K562 (cell line): ENCODE measurements around the gene NOX5. TPM values are rescaled to one million over a fixed set of nuclear protein-coding genes. Genes with fewer than 3 reads are reported as not detected.

Experiments
- ADNP ChIP-seq: fragments of 200-800 bp; sonication (Bioruptor generic); IDR thresholded peaks from 2 replicates; pipeline ENCODE4 v1.6.1; 2016; ENCODE audit warnings: missing genetic modification characterization, missing compliant biosample characterization
- ARNT ChIP-seq, 2 experiments: fragments of 450-650 bp; IDR thresholded peaks; 2 replicates each; pipeline ENCODE4 v1.6.1; 2016; ENCODE audit warnings: mild to moderate bottlenecking in 1 of 2
- HMGN3 ChIP-seq: IDR thresholded peaks from 2 replicates; pipeline ENCODE4 v1.6.1; 2011; ENCODE audit warnings: borderline replicate concordance, low read depth, mild to moderate bottlenecking, mixed read lengths, low read length; ENCODE audit not compliant: insufficient read length; ENCODE audit errors: extremely low read depth
- MAFK ChIP-seq: IDR thresholded peaks from 2 replicates; pipeline ENCODE4 v1.6.1; 2011; ENCODE audit warnings: low read length, improper control_type of control experiment
- MEF2D ChIP-seq: conservative IDR thresholded peaks from 2 replicates; pipeline ENCODE4 v1.6.1; 2016; ENCODE audit warnings: low read depth, missing genetic modification characterization, missing compliant biosample characterization
- NFE2 ChIP-seq: IDR thresholded peaks from 2 replicates; pipeline ENCODE4 v1.6.1; 2014; ENCODE audit warnings: antibody characterized with exemption, low read depth
- RFX7 ChIP-seq: fragments of 250-450 bp; sonication (Bioruptor Pico); IDR thresholded peaks from 2 replicates; pipeline ENCODE4 v1.5.1; 2021; ENCODE audit warnings: mild to moderate bottlenecking
- SMAD3 ChIP-seq: fragments of 450-650 bp; formaldehyde crosslinking; conservative IDR thresholded peaks from 2 replicates; pipeline ENCODE4 v1.4.0; 2020; ENCODE audit warnings: mild to moderate bottlenecking
- SREBF1 ChIP-seq: fragments of 150-350 bp; IDR thresholded peaks from 2 replicates; pipeline ENCODE4 v1.6.1; 2014; ENCODE audit warnings: antibody characterized with exemption, low read depth, low read length, borderline replicate concordance
- SRSF3 ChIP-seq: fragments of 200-400 bp; formaldehyde crosslinking; IDR thresholded peaks from 2 replicates; pipeline ENCODE4 v1.6.1; 2016; ENCODE audit warnings: mild to moderate bottlenecking, low read length, moderate library complexity; ENCODE audit not compliant: insufficient read depth
- WHSC1 ChIP-seq: IDR thresholded peaks from one replicate; pipeline ENCODE4 v1.6.1; 2012; ENCODE audit warnings: low read length, control low read depth, inconsistent platforms
- ZFX ChIP-seq: sonication (generic); formaldehyde crosslinking; IDR thresholded peaks from 2 replicates; pipeline ENCODE4 v1.8.0; 2022; ENCODE audit warnings: mild to moderate bottlenecking, missing genetic modification reagents, moderate library complexity
- ZSCAN29 ChIP-seq: fragments of 450-650 bp; IDR thresholded peaks from 2 replicates; pipeline ENCODE4 v1.6.1; 2017
- polyA plus RNA-seq, 8 experiments: library from polyadenylated mRNA; depleted of rRNA in 4 of 8; stranded (reverse) in 5 of 8; unstranded in 3 of 8; fragments of >200 nt; fragmentation: Nextera tagmentation in 2 of 8; fragmentation: Illumina TruSeq in 1 of 8; extraction: Ambion mirVana in 2 of 8; extraction: Trizol in 1 of 8; gene quantifications; 2 replicates each; pipeline versions ENCODE4 v1.2.1 to v1.2.3, GENCODE V29; 2011 to 2014; ENCODE audit warnings: inconsistent platforms in 1 of 8, missing spikeins in 1 of 8
- total RNA-seq, 7 experiments: library from RNA; depleted of rRNA in 6 of 7; stranded (reverse); fragments of >200 nt in 6 of 7; fragmentation: Illumina TruSeq in 2 of 7; extraction: Trizol in 2 of 7; gene quantifications; 2 replicates each; pipeline versions ENCODE4 v1.2.1 to v1.2.3, GENCODE V29; 2011 to 2021; ENCODE audit warnings: low replicate concordance in 1 of 7
- TF ChIP-seq, protein P1 (sequence below): fragments of 450-650 bp; IDR thresholded peaks from 2 replicates; pipeline ENCODE4 v1.6.1; 2016; ENCODE audit warnings: antibody characterized with exemption
- TF ChIP-seq, protein P2 (sequence below): sonication (generic); formaldehyde crosslinking; IDR thresholded peaks from 2 replicates; pipeline ENCODE4 v1.8.0; 2023; ENCODE audit warnings: mild to moderate bottlenecking, missing genetic modification reagents
- TF ChIP-seq, protein P3 (sequence below), 2 experiments: fragments of 450-650 bp; IDR thresholded peaks; 2 replicates each; pipeline ENCODE4 v1.6.1; 2016
- TF ChIP-seq, protein P4 (sequence below): sonication (generic); formaldehyde crosslinking; IDR thresholded peaks from 2 replicates; pipeline ENCODE4 v1.4.0; 2020; ENCODE audit warnings: mild to moderate bottlenecking, missing genetic modification reagents
- TF ChIP-seq, protein P5 (sequence below): sonication (generic); formaldehyde crosslinking; IDR thresholded peaks from 2 replicates; pipeline ENCODE4 v1.8.1; 2023; ENCODE audit warnings: mild to moderate bottlenecking, missing genetic modification reagents

NOX5 gene
- total and polyA plus RNA-seq, 9 of the 15 experiments (the other 6 are each of a cell fraction or from before 2014, with no cell fraction given) = 0.01 TPM; not detected in 8

DNA sequence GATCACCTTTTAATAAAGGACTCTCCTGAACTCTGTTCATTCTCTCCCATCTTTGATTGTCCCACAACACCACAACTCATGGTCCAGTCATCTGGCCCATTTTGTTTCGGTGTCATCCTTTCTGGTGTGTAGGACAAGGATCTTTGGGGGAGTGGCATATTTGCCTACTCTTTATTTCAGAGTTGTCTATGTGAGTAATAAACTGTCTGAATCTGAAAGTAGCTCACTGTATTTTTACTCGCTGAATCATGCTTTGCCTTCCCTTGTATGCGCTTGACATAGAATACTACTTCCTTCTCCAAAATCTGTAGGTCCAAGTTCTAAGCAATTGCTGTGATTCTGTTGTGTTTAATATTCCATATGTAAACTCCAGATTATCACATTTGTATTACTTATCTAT, 29.9 kb upstream of the NOX5 start (continued):
- TF ChIP-seq, protein P1, sequence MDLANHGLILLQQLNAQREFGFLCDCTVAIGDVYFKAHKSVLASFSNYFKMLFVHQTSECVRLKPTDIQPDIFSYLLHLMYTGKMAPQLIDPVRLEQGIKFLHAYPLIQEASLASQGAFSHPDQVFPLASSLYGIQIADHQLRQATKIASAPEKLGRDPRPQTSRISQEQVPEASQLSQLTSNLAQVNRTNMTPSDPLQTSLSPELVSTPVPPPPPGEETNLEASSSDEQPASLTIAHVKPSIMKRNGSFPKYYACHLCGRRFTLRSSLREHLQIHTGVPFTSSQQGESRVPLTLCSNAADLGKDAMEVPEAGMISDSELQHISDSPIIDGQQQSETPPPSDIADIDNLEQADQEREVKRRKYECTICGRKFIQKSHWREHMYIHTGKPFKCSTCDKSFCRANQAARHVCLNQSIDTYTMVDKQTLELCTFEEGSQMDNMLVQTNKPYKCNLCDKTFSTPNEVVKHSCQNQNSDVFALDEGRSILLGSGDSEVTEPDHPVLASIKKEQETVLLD = no peak
- TF ChIP-seq NFE2 = 0 out of 2 replicates have a peak, but pooled peaks have one; percentile 24
- TF ChIP-seq, protein P2, sequence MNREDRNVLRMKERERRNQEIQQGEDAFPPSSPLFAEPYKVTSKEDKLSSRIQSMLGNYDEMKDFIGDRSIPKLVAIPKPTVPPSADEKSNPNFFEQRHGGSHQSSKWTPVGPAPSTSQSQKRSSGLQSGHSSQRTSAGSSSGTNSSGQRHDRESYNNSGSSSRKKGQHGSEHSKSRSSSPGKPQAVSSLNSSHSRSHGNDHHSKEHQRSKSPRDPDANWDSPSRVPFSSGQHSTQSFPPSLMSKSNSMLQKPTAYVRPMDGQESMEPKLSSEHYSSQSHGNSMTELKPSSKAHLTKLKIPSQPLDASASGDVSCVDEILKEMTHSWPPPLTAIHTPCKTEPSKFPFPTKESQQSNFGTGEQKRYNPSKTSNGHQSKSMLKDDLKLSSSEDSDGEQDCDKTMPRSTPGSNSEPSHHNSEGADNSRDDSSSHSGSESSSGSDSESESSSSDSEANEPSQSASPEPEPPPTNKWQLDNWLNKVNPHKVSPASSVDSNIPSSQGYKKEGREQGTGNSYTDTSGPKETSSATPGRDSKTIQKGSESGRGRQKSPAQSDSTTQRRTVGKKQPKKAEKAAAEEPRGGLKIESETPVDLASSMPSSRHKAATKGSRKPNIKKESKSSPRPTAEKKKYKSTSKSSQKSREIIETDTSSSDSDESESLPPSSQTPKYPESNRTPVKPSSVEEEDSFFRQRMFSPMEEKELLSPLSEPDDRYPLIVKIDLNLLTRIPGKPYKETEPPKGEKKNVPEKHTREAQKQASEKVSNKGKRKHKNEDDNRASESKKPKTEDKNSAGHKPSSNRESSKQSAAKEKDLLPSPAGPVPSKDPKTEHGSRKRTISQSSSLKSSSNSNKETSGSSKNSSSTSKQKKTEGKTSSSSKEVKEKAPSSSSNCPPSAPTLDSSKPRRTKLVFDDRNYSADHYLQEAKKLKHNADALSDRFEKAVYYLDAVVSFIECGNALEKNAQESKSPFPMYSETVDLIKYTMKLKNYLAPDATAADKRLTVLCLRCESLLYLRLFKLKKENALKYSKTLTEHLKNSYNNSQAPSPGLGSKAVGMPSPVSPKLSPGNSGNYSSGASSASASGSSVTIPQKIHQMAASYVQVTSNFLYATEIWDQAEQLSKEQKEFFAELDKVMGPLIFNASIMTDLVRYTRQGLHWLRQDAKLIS (CRISPR knock-in tag) = no peak
- no peak for TF ChIP-seq MEF2D
- TF ChIP-seq ADNP = peak; percentile 35; the same call in 1 of the 2 replicates
- no peak for TF ChIP-seq ARNT (IDR thresholded peaks at IDR 0.05)
- TF ChIP-seq MAFK = 0 out of 2 replicates have a peak, but pooled peaks have one; percentile 5
- TF ChIP-seq ZSCAN29 = peak; percentile 82; the same call in 1 of the 2 replicates
- TF ChIP-seq SRSF3 = no peak
- TF ChIP-seq SREBF1 = no peak
- TF ChIP-seq, protein P3, sequence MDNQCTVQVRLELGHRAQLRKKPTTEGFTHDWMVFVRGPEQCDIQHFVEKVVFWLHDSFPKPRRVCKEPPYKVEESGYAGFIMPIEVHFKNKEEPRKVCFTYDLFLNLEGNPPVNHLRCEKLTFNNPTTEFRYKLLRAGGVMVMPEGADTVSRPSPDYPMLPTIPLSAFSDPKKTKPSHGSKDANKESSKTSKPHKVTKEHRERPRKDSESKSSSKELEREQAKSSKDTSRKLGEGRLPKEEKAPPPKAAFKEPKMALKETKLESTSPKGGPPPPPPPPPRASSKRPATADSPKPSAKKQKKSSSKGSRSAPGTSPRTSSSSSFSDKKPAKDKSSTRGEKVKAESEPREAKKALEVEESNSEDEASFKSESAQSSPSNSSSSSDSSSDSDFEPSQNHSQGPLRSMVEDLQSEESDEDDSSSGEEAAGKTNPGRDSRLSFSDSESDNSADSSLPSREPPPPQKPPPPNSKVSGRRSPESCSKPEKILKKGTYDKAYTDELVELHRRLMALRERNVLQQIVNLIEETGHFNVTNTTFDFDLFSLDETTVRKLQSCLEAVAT (IDR thresholded peaks at IDR 0.05) = no peak
- TF ChIP-seq, protein P4, sequence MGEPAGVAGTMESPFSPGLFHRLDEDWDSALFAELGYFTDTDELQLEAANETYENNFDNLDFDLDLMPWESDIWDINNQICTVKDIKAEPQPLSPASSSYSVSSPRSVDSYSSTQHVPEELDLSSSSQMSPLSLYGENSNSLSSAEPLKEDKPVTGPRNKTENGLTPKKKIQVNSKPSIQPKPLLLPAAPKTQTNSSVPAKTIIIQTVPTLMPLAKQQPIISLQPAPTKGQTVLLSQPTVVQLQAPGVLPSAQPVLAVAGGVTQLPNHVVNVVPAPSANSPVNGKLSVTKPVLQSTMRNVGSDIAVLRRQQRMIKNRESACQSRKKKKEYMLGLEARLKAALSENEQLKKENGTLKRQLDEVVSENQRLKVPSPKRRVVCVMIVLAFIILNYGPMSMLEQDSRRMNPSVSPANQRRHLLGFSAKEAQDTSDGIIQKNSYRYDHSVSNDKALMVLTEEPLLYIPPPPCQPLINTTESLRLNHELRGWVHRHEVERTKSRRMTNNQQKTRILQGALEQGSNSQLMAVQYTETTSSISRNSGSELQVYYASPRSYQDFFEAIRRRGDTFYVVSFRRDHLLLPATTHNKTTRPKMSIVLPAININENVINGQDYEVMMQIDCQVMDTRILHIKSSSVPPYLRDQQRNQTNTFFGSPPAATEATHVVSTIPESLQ (CRISPR knock-in tag) = no peak
- TF ChIP-seq ZFX (CRISPR knock-in tag) = no peak
- no peak for TF ChIP-seq RFX7 (CRISPR knock-in tag)
- no peak for TF ChIP-seq SMAD3 (CRISPR knock-in tag)
- TF ChIP-seq HMGN3 = no peak
- no peak for TF ChIP-seq WHSC1
- TF ChIP-seq, protein P5, sequence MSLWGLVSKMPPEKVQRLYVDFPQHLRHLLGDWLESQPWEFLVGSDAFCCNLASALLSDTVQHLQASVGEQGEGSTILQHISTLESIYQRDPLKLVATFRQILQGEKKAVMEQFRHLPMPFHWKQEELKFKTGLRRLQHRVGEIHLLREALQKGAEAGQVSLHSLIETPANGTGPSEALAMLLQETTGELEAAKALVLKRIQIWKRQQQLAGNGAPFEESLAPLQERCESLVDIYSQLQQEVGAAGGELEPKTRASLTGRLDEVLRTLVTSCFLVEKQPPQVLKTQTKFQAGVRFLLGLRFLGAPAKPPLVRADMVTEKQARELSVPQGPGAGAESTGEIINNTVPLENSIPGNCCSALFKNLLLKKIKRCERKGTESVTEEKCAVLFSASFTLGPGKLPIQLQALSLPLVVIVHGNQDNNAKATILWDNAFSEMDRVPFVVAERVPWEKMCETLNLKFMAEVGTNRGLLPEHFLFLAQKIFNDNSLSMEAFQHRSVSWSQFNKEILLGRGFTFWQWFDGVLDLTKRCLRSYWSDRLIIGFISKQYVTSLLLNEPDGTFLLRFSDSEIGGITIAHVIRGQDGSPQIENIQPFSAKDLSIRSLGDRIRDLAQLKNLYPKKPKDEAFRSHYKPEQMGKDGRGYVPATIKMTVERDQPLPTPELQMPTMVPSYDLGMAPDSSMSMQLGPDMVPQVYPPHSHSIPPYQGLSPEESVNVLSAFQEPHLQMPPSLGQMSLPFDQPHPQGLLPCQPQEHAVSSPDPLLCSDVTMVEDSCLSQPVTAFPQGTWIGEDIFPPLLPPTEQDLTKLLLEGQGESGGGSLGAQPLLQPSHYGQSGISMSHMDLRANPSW (CRISPR knock-in tag) = no peak
